H1 (cell line): ENCODE measurements around the gene CYP2J2.

ENCODE experiments used
- ASH2L ChIP-seq: fragments of 200-600, 300-600 bp; sonication (generic); IDR thresholded peaks from one replicate; pipeline ENCODE4 v1.7.1; 2017; ENCODE audit warnings: low read length
- BACH1 ChIP-seq: IDR thresholded peaks from 2 replicates; pipeline ENCODE4 v1.6.1; 2012; ENCODE audit warnings: low read length, improper control_type of control experiment
- CREB1 ChIP-seq: IDR thresholded peaks from 2 replicates; pipeline ENCODE4 v1.6.1; 2012; ENCODE audit warnings: inconsistent platforms
- EGR1 ChIP-seq: IDR thresholded peaks from 2 replicates; pipeline ENCODE4 v1.6.1; 2011; ENCODE audit warnings: low read depth, low read length, borderline replicate concordance
- EZH2 ChIP-seq: fragments of 200-600 bp; sonication (generic); IDR thresholded peaks from 2 replicates; pipeline ENCODE4 v1.7.1; 2012; ENCODE audit warnings: low read depth, mild to moderate bottlenecking, moderate library complexity, low read length, inconsistent platforms; ENCODE audit not compliant: severe bottlenecking
- JUN ChIP-seq: IDR thresholded peaks from 2 replicates; pipeline ENCODE4 v1.6.1; 2011; ENCODE audit warnings: low read depth, mild to moderate bottlenecking, improper control_type of control experiment, low read length
- POLR2AphosphoS5 ChIP-seq: IDR thresholded peaks from 2 replicates; pipeline ENCODE4 v1.6.1; 2011; ENCODE audit warnings: low read depth, low read length
- RAD21 ChIP-seq, 2 experiments: IDR thresholded peaks in 1 of 2; conservative IDR thresholded peaks in 1 of 2; 2 replicates each; pipeline ENCODE4 v1.6.1; 2011; ENCODE audit warnings: low read depth in 2 of 2, low read length in 2 of 2, improper control_type of control experiment in 1 of 2, inconsistent platforms in 1 of 2, mild to moderate bottlenecking in 1 of 2, moderate library complexity in 1 of 2
- SUZ12 ChIP-seq: fragments of 200-600 bp; sonication (generic); IDR thresholded peaks from 2 replicates; pipeline ENCODE4 v1.6.1; 2012; ENCODE audit warnings: mild to moderate bottlenecking, inconsistent platforms, low read length, moderate library complexity, mixed read lengths
- TBP ChIP-seq: IDR thresholded peaks from 2 replicates; pipeline ENCODE4 v1.6.1; 2011; ENCODE audit warnings: low read depth, low read length, improper control_type of control experiment
- YY1 ChIP-seq: IDR thresholded peaks from 2 replicates; pipeline ENCODE4 v1.6.1; 2011; ENCODE audit warnings: low read depth, mild to moderate bottlenecking, low read length
- ZNF274 ChIP-seq: IDR thresholded peaks from 2 replicates; pipeline ENCODE4 v1.7.0; 2012; ENCODE audit warnings: low read length, borderline replicate concordance; ENCODE audit errors: extremely low read depth
- TF ChIP-seq, protein P1 (sequence below), 3 experiments: IDR thresholded peaks; 1 replicate in 2 of 3; 2 replicates in 1 of 3; pipeline versions ENCODE4 v1.5.1 to v1.6.1; 2011; ENCODE audit warnings: low read length in 3 of 3, mild to moderate bottlenecking in 3 of 3, inconsistent platforms in 2 of 3, low read depth in 1 of 3, moderate library complexity in 1 of 3; ENCODE audit not compliant: insufficient read depth in 1 of 3; ENCODE audit errors: control extremely low read depth in 1 of 3
- TF ChIP-seq, protein P2 (sequence below): IDR thresholded peaks from 2 replicates; pipeline ENCODE4 v1.6.1; 2011; ENCODE audit warnings: low read depth, mild to moderate bottlenecking, low read length; ENCODE audit not compliant: insufficient read depth

DNA sequence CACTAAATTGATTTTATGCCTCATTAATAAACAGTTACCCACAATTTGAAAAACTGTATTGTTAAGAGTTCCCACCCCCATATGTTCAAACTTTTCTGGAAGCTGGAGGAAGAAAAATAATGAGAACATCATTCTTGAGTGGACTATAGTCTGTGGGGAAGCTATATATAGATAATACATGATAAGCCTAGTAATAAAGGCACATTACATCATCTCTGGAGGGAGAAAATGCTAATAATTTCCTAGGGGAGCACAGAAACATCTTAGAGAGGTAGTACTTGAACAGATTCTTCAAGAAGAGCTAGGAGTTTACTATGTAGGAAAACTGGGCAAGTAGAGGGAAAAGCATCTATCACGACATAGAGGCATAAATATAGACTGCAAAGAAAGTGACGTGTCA lies 19.6 kb downstream of the CYP2J2 start:
- TF ChIP-seq, protein P1, sequence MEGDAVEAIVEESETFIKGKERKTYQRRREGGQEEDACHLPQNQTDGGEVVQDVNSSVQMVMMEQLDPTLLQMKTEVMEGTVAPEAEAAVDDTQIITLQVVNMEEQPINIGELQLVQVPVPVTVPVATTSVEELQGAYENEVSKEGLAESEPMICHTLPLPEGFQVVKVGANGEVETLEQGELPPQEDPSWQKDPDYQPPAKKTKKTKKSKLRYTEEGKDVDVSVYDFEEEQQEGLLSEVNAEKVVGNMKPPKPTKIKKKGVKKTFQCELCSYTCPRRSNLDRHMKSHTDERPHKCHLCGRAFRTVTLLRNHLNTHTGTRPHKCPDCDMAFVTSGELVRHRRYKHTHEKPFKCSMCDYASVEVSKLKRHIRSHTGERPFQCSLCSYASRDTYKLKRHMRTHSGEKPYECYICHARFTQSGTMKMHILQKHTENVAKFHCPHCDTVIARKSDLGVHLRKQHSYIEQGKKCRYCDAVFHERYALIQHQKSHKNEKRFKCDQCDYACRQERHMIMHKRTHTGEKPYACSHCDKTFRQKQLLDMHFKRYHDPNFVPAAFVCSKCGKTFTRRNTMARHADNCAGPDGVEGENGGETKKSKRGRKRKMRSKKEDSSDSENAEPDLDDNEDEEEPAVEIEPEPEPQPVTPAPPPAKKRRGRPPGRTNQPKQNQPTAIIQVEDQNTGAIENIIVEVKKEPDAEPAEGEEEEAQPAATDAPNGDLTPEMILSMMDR (IDR thresholded peaks at IDR 0.05; ENCODE audit: control extremely low read depth in 1 of 3, insufficient read depth in 1 of 3, low read depth in 1 of 3, low read length in 3 of 3), result no peak
- TF ChIP-seq CREB1 (no peak), JUN (no peak), ZNF274 (no peak), ASH2L (no peak), TBP (no peak), EGR1 (no peak), EZH2 (no peak), SUZ12 (no peak), POLR2AphosphoS5 (no peak), YY1 (no peak), RAD21 (IDR thresholded peaks at IDR 0.05 in 1 of 2, conservative IDR thresholded peaks at IDR 0.05 in 1 of 2; ENCODE audit: low read depth in 2 of 2, low read length in 2 of 2) (no peak), BACH1 (no peak)
- TF ChIP-seq, protein P2, sequence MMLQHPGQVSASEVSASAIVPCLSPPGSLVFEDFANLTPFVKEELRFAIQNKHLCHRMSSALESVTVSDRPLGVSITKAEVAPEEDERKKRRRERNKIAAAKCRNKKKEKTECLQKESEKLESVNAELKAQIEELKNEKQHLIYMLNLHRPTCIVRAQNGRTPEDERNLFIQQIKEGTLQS, result no peak
